ENCODE data around the gene AP2S1. TPM values are rescaled to one million over a fixed set of nuclear protein-coding genes. Genes with fewer than 3 reads are reported as not detected.
"Not testable (repeated sequence)": the region's sequence is repeated elsewhere in the genome, so short reads cannot be mapped to it uniquely, and the experiment has no call there.

Gene AP2S1
- total RNA-seq, 1 experiment from 2014 or later = 175 TPM

GRCh38 chr19:46842791-46843190 lies 7.9 kb downstream of the AP2S1 start:
- no peak for DNase-seq (ENCODE audit: low read depth)

GRCh38 chr19:46841458-46842083 lies 9.1 kb downstream of the AP2S1 start:
- DNase-seq (ENCODE audit: low read depth) = peak; percentile 40

- peak; percentile 60 for DNase-seq (ENCODE audit: low read depth)
These were observed 10.1 kb downstream of the AP2S1 start for GRCh38 chr19:46840498-46840942.

GRCh38 chr19:46839752-46840497 lies 10.7 kb downstream of the AP2S1 start:
- no peak for DNase-seq (ENCODE audit: low read depth)

- no peak for DNase-seq (ENCODE audit: low read depth)
These were observed 12.5 kb downstream of the AP2S1 start for GRCh38 chr19:46838160-46838559.

GRCh38 chr19:46834984-46835383 lies 15.7 kb downstream of the AP2S1 start:
- DNase-seq (ENCODE audit: low read depth) = no peak

- DNase-seq (ENCODE audit: low read depth) = no peak
These were observed 16.5 kb downstream of the AP2S1 start for GRCh38 chr19:46834121-46834520.

- no peak for DNase-seq (ENCODE audit: low read depth)
These were observed 19.8 kb downstream of the AP2S1 start for GRCh38 chr19:46830864-46831263.

- no peak for DNase-seq (ENCODE audit: low read depth)
These were observed 22.2 kb downstream of the AP2S1 start for GRCh38 chr19:46828484-46828883.

GRCh38 chr19:46825731-46826055 lies 25.0 kb downstream of the AP2S1 start:
- no peak for DNase-seq (ENCODE audit: low read depth)

- peak; percentile 32 for DNase-seq (ENCODE audit: low read depth)
These were observed 25.5 kb downstream of the AP2S1 start for GRCh38 chr19:46824890-46825730.

GRCh38 chr19:46823049-46823448 lies 27.6 kb downstream of the AP2S1 start:
- DNase-seq (ENCODE audit: low read depth) = no peak

GRCh38 chr19:46822410-46822787 lies 28.2 kb downstream of the AP2S1 start:
- not testable (repeated sequence) for DNase-seq (ENCODE audit: low read depth)

GRCh38 chr19:46821512-46822409 lies 28.9 kb downstream of the AP2S1 start:
- no peak for DNase-seq (ENCODE audit: low read depth)

GRCh38 chr19:46818812-46819211 lies 31.8 kb downstream of the AP2S1 start:
- peak; percentile 58 for DNase-seq (ENCODE audit: low read depth)

- no peak for DNase-seq (ENCODE audit: low read depth)
These were observed 34.6 kb downstream of the AP2S1 start for GRCh38 chr19:46815833-46816627.

GRCh38 chr19:46813839-46814358 lies 36.7 kb downstream of the AP2S1 start:
- DNase-seq (ENCODE audit: low read depth) = no peak

GRCh38 chr19:46812977-46813838 lies 37.4 kb downstream of the AP2S1 start:
- no peak for DNase-seq (ENCODE audit: low read depth)

GRCh38 chr19:46809534-46810272 lies 40.9 kb downstream of the AP2S1 start:
- no peak for DNase-seq (ENCODE audit: low read depth)

Data from LHCN-M2 (cell line).